PFSK-1 (cell line): ENCODE measurements around the gene ARHGAP12.

Source experiments
- POLR2AphosphoS5 ChIP-seq: IDR thresholded peaks from 2 replicates; pipeline ENCODE4 v1.6.1; 2012; ENCODE audit warnings: low read depth, mild to moderate bottlenecking, control low read depth, low read length, moderate library complexity
- TAF1 ChIP-seq: IDR thresholded peaks from 2 replicates; pipeline ENCODE4 v1.6.1; 2012; ENCODE audit warnings: low read length, control low read depth, borderline replicate concordance; ENCODE audit not compliant: insufficient read depth
- TF ChIP-seq, protein P1 (sequence below), 2 experiments: IDR thresholded peaks; 2 replicates each; pipeline versions ENCODE4 v1.6.1 to v1.8.0; 2011 to 2012; ENCODE audit warnings: low read depth in 2 of 2, low read length in 2 of 2, control low read depth in 1 of 2, inconsistent platforms in 1 of 2, mild to moderate bottlenecking in 1 of 2, moderate library complexity in 1 of 2; ENCODE audit not compliant: insufficient read depth in 1 of 2

DNA sequence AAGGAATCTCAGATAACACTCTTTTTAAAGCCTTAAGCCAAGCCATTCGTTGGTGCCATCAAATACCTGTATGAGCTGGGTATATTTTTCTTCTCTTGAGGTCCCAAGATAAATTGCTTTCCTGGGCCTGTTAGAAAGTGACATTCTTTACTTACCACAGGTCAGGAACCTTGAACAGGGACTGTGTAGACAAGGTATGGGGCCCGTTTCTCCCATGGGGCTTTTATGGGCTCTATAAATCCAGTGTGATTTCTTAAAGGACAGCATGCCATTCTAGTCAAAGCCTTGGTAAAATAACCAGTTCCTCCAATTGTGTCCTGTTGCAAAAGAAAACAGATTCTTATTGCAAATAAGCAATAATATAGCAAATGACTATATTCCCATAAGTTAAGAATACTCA lies 24.8 kb upstream of the ARHGAP12 start:
- no peak for TF ChIP-seq POLR2AphosphoS5
- TF ChIP-seq TAF1: no peak
- TF ChIP-seq, protein P1, sequence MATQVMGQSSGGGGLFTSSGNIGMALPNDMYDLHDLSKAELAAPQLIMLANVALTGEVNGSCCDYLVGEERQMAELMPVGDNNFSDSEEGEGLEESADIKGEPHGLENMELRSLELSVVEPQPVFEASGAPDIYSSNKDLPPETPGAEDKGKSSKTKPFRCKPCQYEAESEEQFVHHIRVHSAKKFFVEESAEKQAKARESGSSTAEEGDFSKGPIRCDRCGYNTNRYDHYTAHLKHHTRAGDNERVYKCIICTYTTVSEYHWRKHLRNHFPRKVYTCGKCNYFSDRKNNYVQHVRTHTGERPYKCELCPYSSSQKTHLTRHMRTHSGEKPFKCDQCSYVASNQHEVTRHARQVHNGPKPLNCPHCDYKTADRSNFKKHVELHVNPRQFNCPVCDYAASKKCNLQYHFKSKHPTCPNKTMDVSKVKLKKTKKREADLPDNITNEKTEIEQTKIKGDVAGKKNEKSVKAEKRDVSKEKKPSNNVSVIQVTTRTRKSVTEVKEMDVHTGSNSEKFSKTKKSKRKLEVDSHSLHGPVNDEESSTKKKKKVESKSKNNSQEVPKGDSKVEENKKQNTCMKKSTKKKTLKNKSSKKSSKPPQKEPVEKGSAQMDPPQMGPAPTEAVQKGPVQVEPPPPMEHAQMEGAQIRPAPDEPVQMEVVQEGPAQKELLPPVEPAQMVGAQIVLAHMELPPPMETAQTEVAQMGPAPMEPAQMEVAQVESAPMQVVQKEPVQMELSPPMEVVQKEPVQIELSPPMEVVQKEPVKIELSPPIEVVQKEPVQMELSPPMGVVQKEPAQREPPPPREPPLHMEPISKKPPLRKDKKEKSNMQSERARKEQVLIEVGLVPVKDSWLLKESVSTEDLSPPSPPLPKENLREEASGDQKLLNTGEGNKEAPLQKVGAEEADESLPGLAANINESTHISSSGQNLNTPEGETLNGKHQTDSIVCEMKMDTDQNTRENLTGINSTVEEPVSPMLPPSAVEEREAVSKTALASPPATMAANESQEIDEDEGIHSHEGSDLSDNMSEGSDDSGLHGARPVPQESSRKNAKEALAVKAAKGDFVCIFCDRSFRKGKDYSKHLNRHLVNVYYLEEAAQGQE (IDR thresholded peaks at IDR 0.05; ENCODE audit: insufficient read depth in 1 of 2, low read depth in 2 of 2, low read length in 2 of 2): no peak
